HG03108 (cell line): Measurements from ENCODE around the gene CEMIP.
"Not testable (repeated sequence)": the region's sequence is repeated elsewhere in the genome, so short reads cannot be mapped to it uniquely, and the experiment has no call there.

Experiments
- ATAC-seq: cut with Tn5 transposase; IDR thresholded peaks from one replicate; pipeline ENCODE4 v1.9.1; 2021; ENCODE audit warnings: moderate library complexity; ENCODE audit not compliant: unreplicated experiment

The CEMIP gene

GRCh38 chr15:80946576-80946975 lies 167.4 kb downstream of the CEMIP start:
- no peak for ATAC-seq

GRCh38 chr15:80948651-80949292 lies 169.6 kb downstream of the CEMIP start:
- ATAC-seq = no peak

GRCh38 chr15:80949756-80950155 lies 170.6 kb downstream of the CEMIP start:
- no peak for ATAC-seq

GRCh38 chr15:80950291-80951078 lies 171.3 kb downstream of the CEMIP start:
- ATAC-seq = no peak

- no peak for ATAC-seq
Observed at GRCh38 chr15:80951941-80952340, 172.8 kb downstream of the CEMIP start.

GRCh38 chr15:80953001-80953952 lies 174.1 kb downstream of the CEMIP start:
- ATAC-seq = no peak

- no peak for ATAC-seq
Observed at GRCh38 chr15:80953953-80954778, 175.0 kb downstream of the CEMIP start.

- ATAC-seq = not testable (repeated sequence)
Observed at GRCh38 chr15:80955571-80956452, 176.6 kb downstream of the CEMIP start.

- no peak for ATAC-seq
Observed at GRCh38 chr15:80957556-80957955, 178.4 kb downstream of the CEMIP start.

- ATAC-seq = no peak
Observed at GRCh38 chr15:80957976-80958375, 178.8 kb downstream of the CEMIP start.

- no peak for ATAC-seq
Observed at GRCh38 chr15:80958818-80959495, 179.8 kb downstream of the CEMIP start.

GRCh38 chr15:80965454-80965853 lies 186.3 kb downstream of the CEMIP start:
- ATAC-seq = not testable (repeated sequence)

- ATAC-seq = no peak
Observed at GRCh38 chr15:80966431-80967197, 187.4 kb downstream of the CEMIP start.

- ATAC-seq = no peak
Observed at GRCh38 chr15:80967451-80967850, 188.3 kb downstream of the CEMIP start.

- no peak for ATAC-seq
Observed at GRCh38 chr15:80967991-80968510, 188.9 kb downstream of the CEMIP start.

- ATAC-seq = no peak
Observed at GRCh38 chr15:80969316-80969715, 190.1 kb downstream of the CEMIP start.

- ATAC-seq = no peak
Observed at GRCh38 chr15:80970018-80970657, 191.0 kb downstream of the CEMIP start.
